K562 (cell line): ENCODE measurements around the gene SPRN. TPM values are rescaled to one million over a fixed set of nuclear protein-coding genes. Genes with fewer than 3 reads are reported as not detected.

Experiments
- ARID4B ChIP-seq: sonication (generic); formaldehyde crosslinking; IDR thresholded peaks from 2 replicates; pipeline ENCODE4 v1.8.0; 2022; ENCODE audit warnings: mild to moderate bottlenecking, missing genetic modification reagents
- EP300 ChIP-seq: IDR thresholded peaks from 2 replicates; pipeline ENCODE4 v1.6.1; 2012; ENCODE audit warnings: low read length, improper control_type of control experiment
- LCOR ChIP-seq: sonication (generic); formaldehyde crosslinking; IDR thresholded peaks from 2 replicates; pipeline ENCODE4 v1.8.0; 2022; ENCODE audit warnings: mild to moderate bottlenecking, missing genetic modification reagents
- MED1 ChIP-seq: sonication (generic); formaldehyde crosslinking; IDR thresholded peaks from 2 replicates; pipeline ENCODE4 v1.8.1; 2023; ENCODE audit warnings: missing genetic modification reagents, borderline replicate concordance
- NR2C1 ChIP-seq, 2 experiments: fragments of 450-650 bp; IDR thresholded peaks; 2 replicates each; pipeline ENCODE4 v1.6.1; 2017; ENCODE audit warnings: mild to moderate bottlenecking in 2 of 2, antibody characterized with exemption in 1 of 2, inconsistent platforms in 1 of 2, missing compliant biosample characterization in 1 of 2, missing genetic modification characterization in 1 of 2
- RNF219 ChIP-seq: fragments of 250-450 bp; sonication (Bioruptor Pico); IDR thresholded peaks from 2 replicates; pipeline ENCODE4 v1.5.0; 2022; ENCODE audit warnings: mild to moderate bottlenecking
- SAP30 ChIP-seq: fragments of 200-600 bp; sonication (generic); IDR thresholded peaks from 2 replicates; pipeline ENCODE4 v1.6.1; 2012; ENCODE audit warnings: borderline replicate concordance, low read depth, mild to moderate bottlenecking, moderate library complexity, low read length, control low read depth, inconsistent platforms; ENCODE audit not compliant: insufficient read depth, poor library complexity, severe bottlenecking
- STAG1 ChIP-seq: sonication (generic); formaldehyde crosslinking; IDR thresholded peaks from 2 replicates; pipeline ENCODE4 v1.5.0; 2020; ENCODE audit warnings: missing genetic modification reagents, borderline replicate concordance
- ZFP30 ChIP-seq: fragments of 250-450 bp; sonication (Bioruptor Pico); IDR thresholded peaks from 2 replicates; pipeline ENCODE4 v1.8.0; 2022; ENCODE audit warnings: moderate library complexity, mild to moderate bottlenecking, inconsistent platforms, borderline replicate concordance
- ZNF311 ChIP-seq: fragments of 250-450 bp; sonication (Bioruptor Pico); IDR thresholded peaks from 2 replicates; pipeline ENCODE4 v1.4.0; 2020; ENCODE audit warnings: mild to moderate bottlenecking, moderate library complexity
- ZNF589 ChIP-seq: fragments of 200-800 bp; sonication (Bioruptor generic); IDR thresholded peaks from 2 replicates; pipeline ENCODE4 v1.6.1; 2016; ENCODE audit warnings: low read depth, missing genetic modification characterization, missing compliant biosample characterization
- polyA plus RNA-seq, 8 experiments: library from polyadenylated mRNA; depleted of rRNA in 4 of 8; stranded (reverse) in 5 of 8; unstranded in 3 of 8; fragments of >200 nt; fragmentation: Nextera tagmentation in 2 of 8; fragmentation: Illumina TruSeq in 1 of 8; extraction: Ambion mirVana in 2 of 8; extraction: Trizol in 1 of 8; gene quantifications; 2 replicates each; pipeline versions ENCODE4 v1.2.1 to v1.2.3, GENCODE V29; 2011 to 2014; ENCODE audit warnings: inconsistent platforms in 1 of 8, missing spikeins in 1 of 8
- total RNA-seq, 7 experiments: library from RNA; depleted of rRNA in 6 of 7; stranded (reverse); fragments of >200 nt in 6 of 7; fragmentation: Illumina TruSeq in 2 of 7; extraction: Trizol in 2 of 7; gene quantifications; 2 replicates each; pipeline versions ENCODE4 v1.2.1 to v1.2.3, GENCODE V29; 2011 to 2021; ENCODE audit warnings: low replicate concordance in 1 of 7

Gene SPRN
- total and polyA plus RNA-seq, 9 of the 15 experiments (the other 6 are each of a cell fraction or from before 2014, with no cell fraction given), result 0.04 TPM; not detected in 8

- TF ChIP-seq ARID4B (CRISPR knock-in tag) (no peak), ZNF311 (CRISPR knock-in tag) (no peak), ZNF589 (CRISPR knock-in tag) (no peak), NR2C1 (IDR thresholded peaks at IDR 0.05) (no peak), NR2C1 (tag; IDR thresholded peaks at IDR 0.05) (no peak), STAG1 (CRISPR knock-in tag) (no peak), SAP30 (no peak), EP300 (no peak), ZFP30 (CRISPR knock-in tag) (no peak), RNF219 (CRISPR knock-in tag) (no peak), LCOR (CRISPR knock-in tag) (no peak), MED1 (CRISPR knock-in tag) (no peak)
- TF ChIP-seq, all 486 proteins: peak for 0
These were observed 20.2 kb upstream of the SPRN start (continued) for GRCh38 chr10:133444342-133445267.
